ENCODE results near the gene FRMD4A. TPM values are rescaled to one million over a fixed set of nuclear protein-coding genes. Genes with fewer than 3 reads are reported as not detected.

Gene FRMD4A
- total and polyA plus RNA-seq, 10 of the 15 experiments (the other 5 are each of a cell fraction or from before 2014, with no cell fraction given) = 17.8 to 75.2 (median 39.1) TPM

DNA sequence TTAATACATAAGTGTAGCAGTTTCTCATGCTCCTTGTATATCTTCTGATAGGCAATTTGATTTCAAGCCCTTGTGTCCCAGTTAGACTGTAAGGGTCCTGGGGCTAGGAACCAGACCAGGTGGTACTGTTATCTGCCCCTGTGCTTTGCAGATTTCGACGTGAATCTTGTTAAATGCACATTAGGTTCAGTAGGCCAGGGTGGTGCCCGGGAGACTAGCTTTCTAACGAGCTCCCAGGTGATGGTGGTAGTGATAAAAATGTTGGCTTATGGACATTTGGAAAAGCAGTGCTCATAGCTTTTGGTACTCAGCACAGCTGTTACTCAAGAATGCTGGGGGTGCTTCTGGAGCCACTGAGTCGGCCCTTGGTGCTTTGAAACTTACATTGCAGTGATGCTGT, 679.8 kb downstream of the FRMD4A start:
- TF ChIP-seq EP300 (IDR thresholded peaks at IDR 0.05; ENCODE audit: borderline replicate concordance in 1 of 2, control insufficient read depth in 1 of 2, low read depth in 2 of 2, low read length in 2 of 2) (no peak), MEF2B (IDR thresholded peaks at IDR 0.05; ENCODE audit: partially characterized antibody, poor library complexity, severe bottlenecking) (no peak), EED (IDR thresholded peaks at IDR 0.05; ENCODE audit: low read depth) (no peak), ZSCAN29 (IDR thresholded peaks at IDR 0.05) (no peak), TARDBP (IDR thresholded peaks at IDR 0.05; ENCODE audit: borderline replicate concordance) (no peak), DPF2 (IDR thresholded peaks at IDR 0.05) (no peak), HDAC2 (IDR thresholded peaks at IDR 0.05) (no peak), ATF7 (IDR thresholded peaks at IDR 0.05; ENCODE audit: low read depth) (no peak), POU2F2 (IDR thresholded peaks at IDR 0.05; ENCODE audit: borderline replicate concordance, low read depth, low read length) (no peak), HDAC6 (IDR thresholded peaks at IDR 0.05; ENCODE audit: unreplicated experiment) (no peak), HCFC1 (IDR thresholded peaks at IDR 0.05; ENCODE audit: low read length) (no peak), SUZ12 (IDR thresholded peaks at IDR 0.05; ENCODE audit: unreplicated experiment) (no peak), FOS (IDR thresholded peaks at IDR 0.05; ENCODE audit: borderline replicate concordance, extremely low read depth, insufficient read length) (no peak)
- TF ChIP-seq, protein P1, sequence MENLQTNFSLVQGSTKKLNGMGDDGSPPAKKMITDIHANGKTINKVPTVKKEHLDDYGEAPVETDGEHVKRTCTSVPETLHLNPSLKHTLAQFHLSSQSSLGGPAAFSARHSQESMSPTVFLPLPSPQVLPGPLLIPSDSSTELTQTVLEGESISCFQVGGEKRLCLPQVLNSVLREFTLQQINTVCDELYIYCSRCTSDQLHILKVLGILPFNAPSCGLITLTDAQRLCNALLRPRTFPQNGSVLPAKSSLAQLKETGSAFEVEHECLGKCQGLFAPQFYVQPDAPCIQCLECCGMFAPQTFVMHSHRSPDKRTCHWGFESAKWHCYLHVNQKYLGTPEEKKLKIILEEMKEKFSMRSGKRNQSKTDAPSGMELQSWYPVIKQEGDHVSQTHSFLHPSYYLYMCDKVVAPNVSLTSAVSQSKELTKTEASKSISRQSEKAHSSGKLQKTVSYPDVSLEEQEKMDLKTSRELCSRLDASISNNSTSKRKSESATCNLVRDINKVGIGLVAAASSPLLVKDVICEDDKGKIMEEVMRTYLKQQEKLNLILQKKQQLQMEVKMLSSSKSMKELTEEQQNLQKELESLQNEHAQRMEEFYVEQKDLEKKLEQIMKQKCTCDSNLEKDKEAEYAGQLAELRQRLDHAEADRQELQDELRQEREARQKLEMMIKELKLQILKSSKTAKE (IDR thresholded peaks at IDR 0.05; ENCODE audit: low read depth, poor library complexity, severe bottlenecking) = no peak
- TF ChIP-seq, protein P2, sequence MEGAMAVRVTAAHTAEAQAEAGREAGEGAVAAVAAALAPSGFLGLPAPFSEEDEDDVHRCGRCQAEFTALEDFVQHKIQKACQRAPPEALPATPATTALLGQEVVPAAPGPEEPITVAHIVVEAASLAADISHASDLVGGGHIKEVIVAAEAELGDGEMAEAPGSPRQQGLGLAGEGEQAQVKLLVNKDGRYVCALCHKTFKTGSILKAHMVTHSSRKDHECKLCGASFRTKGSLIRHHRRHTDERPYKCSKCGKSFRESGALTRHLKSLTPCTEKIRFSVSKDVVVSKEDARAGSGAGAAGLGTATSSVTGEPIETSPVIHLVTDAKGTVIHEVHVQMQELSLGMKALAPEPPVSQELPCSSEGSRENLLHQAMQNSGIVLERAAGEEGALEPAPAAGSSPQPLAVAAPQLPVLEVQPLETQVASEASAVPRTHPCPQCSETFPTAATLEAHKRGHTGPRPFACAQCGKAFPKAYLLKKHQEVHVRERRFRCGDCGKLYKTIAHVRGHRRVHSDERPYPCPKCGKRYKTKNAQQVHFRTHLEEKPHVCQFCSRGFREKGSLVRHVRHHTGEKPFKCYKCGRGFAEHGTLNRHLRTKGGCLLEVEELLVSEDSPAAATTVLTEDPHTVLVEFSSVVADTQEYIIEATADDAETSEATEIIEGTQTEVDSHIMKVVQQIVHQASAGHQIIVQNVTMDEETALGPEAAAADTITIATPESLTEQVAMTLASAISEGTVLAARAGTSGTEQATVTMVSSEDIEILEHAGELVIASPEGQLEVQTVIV (IDR thresholded peaks at IDR 0.05; ENCODE audit: borderline replicate concordance, partially characterized antibody) = no peak
- no peaks in the 10 kb centered on the region for H3K4me1 ChIP-seq (ENCODE audit: control insufficient read depth, insufficient read depth, low read length)
- SMC1A ChIA-PET (ENCODE audit: uncharacterized antibody, unreplicated experiment) = interaction anchor here (0.6 to 1.6 kb wide), 2 partner anchors 80 to 132 kb away, joined by 3 read pairs; no protein-coding TSS in a partner anchor
- intact Hi-C loops (cut with micrococcal nuclease; ENCODE audit: unreplicated experiment) (no loop called here), in situ Hi-C loops (cut with MboI) (no loop called here)
- H3K4me3 ChIP-seq = no peak overlapping the region
- FAIRE-seq (no peak), ATAC-seq (no peak), DNase-seq (ENCODE audit: low read depth, low spot score) (no peak)
- H4K20me1 ChIP-seq (ENCODE audit: control insufficient read depth, insufficient read depth) = no peaks in the 10 kb centered on the region
- no peak overlapping the region for H3K27ac ChIP-seq (ENCODE audit: control insufficient read depth, insufficient read depth)
- BruUV-seq (replicated peaks) = no TSS peak
- no peak overlapping the region for H3K4me2 ChIP-seq (ENCODE audit: control insufficient read depth, insufficient read depth)
- no peaks in the 10 kb centered on the region for H3K9me3 ChIP-seq (replicated peaks; ENCODE audit: control insufficient read depth, insufficient read depth, low read length)
- H2AFZ ChIP-seq (ENCODE audit: control insufficient read depth, low read depth, low read length) = no peak overlapping the region
- RAD21 ChIA-PET (ENCODE audit: unreplicated experiment) = no interaction called here
- POLR2A ChIA-PET = no interaction called here
- H3K27me3 ChIP-seq (replicated peaks in 1 of 2; ENCODE audit: control insufficient read depth in 2 of 2, insufficient read depth in 2 of 2, low read length in 1 of 2) = no peaks in the 10 kb centered on the region
- CTCF ChIA-PET = interaction anchor here (1.2 kb wide), 1 partner anchor 9 kb away, joined by 3 read pairs; no protein-coding TSS in a partner anchor
- H3K36me3 ChIP-seq (ENCODE audit: control insufficient read depth in 2 of 2, insufficient read depth in 2 of 2, low read length in 1 of 2) = peaks cover 24 to 57% of the 10 kb centered on the region in 2 experiments
- no peak overlapping the region for H3K9ac ChIP-seq (ENCODE audit: control insufficient read depth, insufficient read depth, low read length)
- no peaks in the 10 kb centered on the region for H3K79me2 ChIP-seq (ENCODE audit: control insufficient read depth, insufficient read depth, low read length)
- WGBS (ENCODE audit: insufficient coverage, insufficient replicate concordance, low lambda C conversion rate, missing lambda C conversion rate) = 92% methylated on average over 5 of the region's 5 CpGs

Data from GM12878 (cell line).